Calu3 (cell line): Measurements from ENCODE around the gene CALB2. TPM values are rescaled to one million over a fixed set of nuclear protein-coding genes. Genes with fewer than 3 reads are reported as not detected.

Source experiments
- BruUV-seq: library from RNA; stranded (reverse); fragments of 400-500 nt; replicated peaks from 2 replicates; lab custom pipeline; 2021; lab: Mats Ljungman, UMichigan
- CTCF ChIA-PET: fragments of 300-600 bp; sonication (Branson Sonifier 250); formaldehyde crosslinking; loops from one replicate; lab custom pipeline; 2022; ENCODE audit warnings: antibody characterized with exemption; lab: Charles Lee
- DNase-seq: peaks from one replicate; pipeline ENCODE4 v3.0.0; 2022
- H3K27ac Mint-ChIP-seq: one replicate; pipeline ENCODE4 v1.8.0; 2022; ENCODE audit warnings: mixed read lengths; ENCODE audit not compliant: unreplicated experiment
- H3K27me3 Mint-ChIP-seq: one replicate; pipeline ENCODE4 v1.8.0; 2022; ENCODE audit warnings: mixed read lengths; ENCODE audit not compliant: unreplicated experiment
- H3K36me3 Mint-ChIP-seq: one replicate; pipeline ENCODE4 v1.8.0; 2022; ENCODE audit warnings: mild to moderate bottlenecking, moderate library complexity, mixed read lengths; ENCODE audit not compliant: insufficient read depth, unreplicated experiment
- H3K4me1 Mint-ChIP-seq: one replicate; pipeline ENCODE4 v1.8.0; 2022; ENCODE audit warnings: mild to moderate bottlenecking, low read depth, mixed read lengths; ENCODE audit not compliant: unreplicated experiment
- H3K4me3 Mint-ChIP-seq: one replicate; pipeline ENCODE4 v1.8.0; 2022; ENCODE audit warnings: mild to moderate bottlenecking, low read depth, moderate library complexity, mixed read lengths; ENCODE audit not compliant: unreplicated experiment
- H3K9me3 Mint-ChIP-seq: one replicate; pipeline ENCODE4 v1.8.0; 2022; ENCODE audit warnings: low read depth, mixed read lengths; ENCODE audit not compliant: unreplicated experiment
- intact Hi-C: fragments of 100-400 bp; cut with micrococcal nuclease; formaldehyde crosslinking; loops from one replicate; pipeline ENCODE4 v1.10.0; 2022; ENCODE audit not compliant: unreplicated experiment
- total RNA-seq: library from RNA; stranded (reverse); gene quantifications from 2 replicates; pipeline ENCODE4 v1.2.3, GENCODE V29; 2022
- TF ChIP-seq, protein P1 (sequence below): fragments of 200-600 bp; IDR thresholded peaks from one replicate; pipeline ENCODE4 v1.8.0; 2022; ENCODE audit warnings: antibody characterized with exemption; ENCODE audit not compliant: unreplicated experiment

The CALB2 gene
- total RNA-seq, 1 experiment from 2014 or later, result 35.1 TPM

DNA sequence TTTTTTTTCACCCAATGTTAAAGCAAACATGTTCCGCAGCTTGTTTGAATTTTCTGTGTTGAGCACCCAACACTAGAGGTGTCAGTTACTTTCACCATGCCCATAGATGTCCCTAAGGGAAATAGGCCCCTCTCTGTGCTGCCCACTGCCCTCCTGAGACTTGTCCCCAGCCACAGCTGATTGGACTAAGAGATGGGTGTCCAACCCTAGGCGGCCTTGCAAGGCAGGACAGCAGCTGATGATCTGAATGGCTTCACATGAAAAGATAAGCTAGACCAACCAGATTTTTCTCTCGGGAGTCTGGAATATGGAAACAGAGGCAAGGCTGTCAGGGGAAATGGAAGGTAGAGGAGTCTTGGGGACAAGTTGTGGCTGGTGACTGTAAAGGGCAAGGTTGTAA lies 6.1 kb upstream of the CALB2 start:
- TF ChIP-seq, protein P1, sequence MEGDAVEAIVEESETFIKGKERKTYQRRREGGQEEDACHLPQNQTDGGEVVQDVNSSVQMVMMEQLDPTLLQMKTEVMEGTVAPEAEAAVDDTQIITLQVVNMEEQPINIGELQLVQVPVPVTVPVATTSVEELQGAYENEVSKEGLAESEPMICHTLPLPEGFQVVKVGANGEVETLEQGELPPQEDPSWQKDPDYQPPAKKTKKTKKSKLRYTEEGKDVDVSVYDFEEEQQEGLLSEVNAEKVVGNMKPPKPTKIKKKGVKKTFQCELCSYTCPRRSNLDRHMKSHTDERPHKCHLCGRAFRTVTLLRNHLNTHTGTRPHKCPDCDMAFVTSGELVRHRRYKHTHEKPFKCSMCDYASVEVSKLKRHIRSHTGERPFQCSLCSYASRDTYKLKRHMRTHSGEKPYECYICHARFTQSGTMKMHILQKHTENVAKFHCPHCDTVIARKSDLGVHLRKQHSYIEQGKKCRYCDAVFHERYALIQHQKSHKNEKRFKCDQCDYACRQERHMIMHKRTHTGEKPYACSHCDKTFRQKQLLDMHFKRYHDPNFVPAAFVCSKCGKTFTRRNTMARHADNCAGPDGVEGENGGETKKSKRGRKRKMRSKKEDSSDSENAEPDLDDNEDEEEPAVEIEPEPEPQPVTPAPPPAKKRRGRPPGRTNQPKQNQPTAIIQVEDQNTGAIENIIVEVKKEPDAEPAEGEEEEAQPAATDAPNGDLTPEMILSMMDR, result no peak
- CTCF ChIA-PET, result interaction anchor here (2.2 kb wide), 1 partner anchor 41 kb away, joined by 5 read pairs; no protein-coding TSS in a partner anchor
- no TSS peak for BruUV-seq
- Mint-ChIP-seq H3K4me3 (no peak overlapping the region), H3K36me3 (peaks cover 5% of the 10 kb centered on the region), H3K27ac (no peak overlapping the region), H3K27me3 (no peaks in the 10 kb centered on the region), H3K9me3 (no peaks in the 10 kb centered on the region), H3K4me1 (peaks cover 27% of the 10 kb centered on the region)
- no peak for DNase-seq
- intact Hi-C loops, result no loop called here

DNA sequence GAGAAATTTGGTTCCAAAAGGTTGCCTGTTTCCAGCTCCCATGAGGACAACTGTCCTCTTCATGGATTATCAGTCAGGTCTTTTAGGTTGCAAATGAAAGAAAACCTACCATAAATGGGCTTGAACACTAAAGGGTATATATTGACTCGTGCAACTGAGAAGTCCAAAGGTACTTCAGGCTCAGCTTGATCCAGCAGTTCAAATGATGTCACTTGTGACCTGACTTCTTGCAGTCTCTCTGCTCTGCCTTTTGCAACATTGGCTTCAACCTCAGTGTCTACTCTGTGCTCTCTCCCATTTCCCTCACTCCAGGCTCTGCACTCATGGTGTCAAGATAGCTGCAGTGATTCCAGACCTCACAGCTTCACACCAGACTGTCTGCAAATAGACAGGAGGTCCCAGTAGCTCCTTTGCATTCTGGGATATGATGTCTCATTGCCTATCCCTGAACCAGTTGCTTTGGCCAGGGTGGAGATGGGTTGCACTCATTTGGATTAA lies 5.5 kb upstream of the CALB2 start:
- no TSS peak for BruUV-seq
- Mint-ChIP-seq H3K36me3 (peaks cover 10% of the 10 kb centered on the region), H3K27ac (no peak overlapping the region), H3K4me1 (peaks cover 32% of the 10 kb centered on the region), H3K9me3 (no peaks in the 10 kb centered on the region), H3K27me3 (no peaks in the 10 kb centered on the region), H3K4me3 (no peak overlapping the region)
- CTCF ChIA-PET, result interaction anchor here (1.5 to 2.2 kb wide), 2 partner anchors 41 to 60 kb away, joined by 3 to 5 read pairs; no protein-coding TSS in a partner anchor
- TF ChIP-seq, protein P1, result no peak
- intact Hi-C loops, result no loop called here
- DNase-seq, result no peak

GRCh38 chr16:71353736-71354135 lies 4.8 kb upstream of the CALB2 start:
- peaks cover 36% of the 10 kb centered on the region for H3K4me1 Mint-ChIP-seq
- no peaks in the 10 kb centered on the region for H3K9me3 Mint-ChIP-seq
- intact Hi-C loops, result no loop called here
- DNase-seq, result no peak
- H3K27ac Mint-ChIP-seq, result no peak overlapping the region
- TF ChIP-seq, protein P1, result no peak
- peaks cover 17% of the 10 kb centered on the region for H3K36me3 Mint-ChIP-seq
- CTCF ChIA-PET, result interaction anchor here (1.5 to 2.2 kb wide), 2 partner anchors 42 to 59 kb away, joined by 3 to 6 read pairs; no protein-coding TSS in a partner anchor
- H3K4me3 Mint-ChIP-seq, result no peak overlapping the region
- BruUV-seq, result no TSS peak
- H3K27me3 Mint-ChIP-seq, result no peaks in the 10 kb centered on the region

- intact Hi-C loops, result no loop called here
- H3K4me3 Mint-ChIP-seq, result no peak overlapping the region
- peaks cover 22% of the 10 kb centered on the region for H3K36me3 Mint-ChIP-seq
- H3K9me3 Mint-ChIP-seq, result no peaks in the 10 kb centered on the region
- CTCF ChIA-PET, result interaction anchor here (1.5 to 2.2 kb wide), 2 partner anchors 43 to 59 kb away, joined by 3 to 6 read pairs; no protein-coding TSS in a partner anchor
- H3K4me1 Mint-ChIP-seq, result peaks cover 37% of the 10 kb centered on the region
- no TSS peak for BruUV-seq
- no peak overlapping the region for H3K27ac Mint-ChIP-seq
- no peaks in the 10 kb centered on the region for H3K27me3 Mint-ChIP-seq
- TF ChIP-seq, protein P1, result no peak
- DNase-seq, result no peak
These were observed 4.4 kb upstream of the CALB2 start for GRCh38 chr16:71354156-71354555.
